Activated gamma-delta T cell treated with Interleukin-2 at 50 U/mL for 16 hours (primary cell): ENCODE data around the gene PCMTD2.
"Not testable (repeated sequence)": the region's sequence is repeated elsewhere in the genome, so short reads cannot be mapped to it uniquely, and the experiment has no call there.

Experiments
- DNase-seq: peaks from one replicate; pipeline ENCODE4 v3.0.0-alpha.2; 2020

PCMTD2 gene

DNA sequence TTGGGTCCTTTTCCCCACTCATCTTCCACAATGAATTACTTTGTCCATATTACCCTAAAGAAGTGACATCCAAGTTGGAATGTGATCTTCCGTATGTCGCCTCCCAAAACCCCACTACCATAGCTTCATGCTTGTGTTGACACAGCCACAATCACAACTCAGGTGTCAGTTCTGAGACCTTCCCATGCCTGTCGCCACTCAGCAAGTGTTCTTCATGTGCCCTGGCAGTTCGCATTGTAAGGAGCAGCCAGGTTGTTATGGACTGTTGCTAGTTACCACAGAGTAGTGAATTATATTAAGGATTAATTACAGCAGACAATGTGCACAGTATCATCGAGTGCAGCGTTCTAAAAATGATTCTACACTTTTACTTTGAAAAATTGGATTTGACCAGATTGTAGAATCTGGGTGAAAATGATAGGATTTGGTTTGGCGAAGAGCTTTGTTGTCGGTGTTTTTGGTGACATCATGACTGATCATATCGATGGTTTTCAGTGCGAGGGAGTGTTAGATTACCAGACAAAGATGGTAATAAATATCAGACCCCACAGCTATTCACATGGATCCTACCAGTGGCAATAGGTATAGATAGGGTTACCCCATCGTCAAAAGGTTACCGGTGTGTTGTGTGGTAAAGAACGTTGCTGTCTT lies 1.7 kb downstream of the PCMTD2 start:
- DNase-seq: no peak

GRCh38 chr20:64258071-64258823 lies 2.7 kb downstream of the PCMTD2 start:
- DNase-seq: no peak

GRCh38 chr20:64260239-64260638 lies 4.7 kb downstream of the PCMTD2 start:
- no peak for DNase-seq

DNA sequence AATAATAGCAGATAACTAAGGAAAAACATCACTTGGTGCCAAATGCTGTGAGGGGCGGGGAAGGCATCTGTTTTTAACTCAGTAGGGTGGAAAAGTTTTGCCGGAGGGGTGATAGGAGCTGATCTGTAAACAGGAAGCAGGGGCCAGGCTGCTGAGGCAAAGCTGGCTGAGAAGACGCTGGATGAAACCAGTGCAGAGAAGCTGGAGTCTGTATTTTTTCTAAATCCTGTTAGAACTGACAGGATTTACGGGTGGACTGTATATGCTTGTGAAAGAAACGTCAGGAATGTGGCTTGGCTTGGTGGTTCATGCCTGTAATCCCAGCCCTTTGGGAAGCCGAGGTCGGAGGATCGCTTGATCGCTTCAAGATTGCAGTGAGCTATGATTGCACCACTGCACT lies 5.6 kb downstream of the PCMTD2 start:
- no peak for DNase-seq

DNA sequence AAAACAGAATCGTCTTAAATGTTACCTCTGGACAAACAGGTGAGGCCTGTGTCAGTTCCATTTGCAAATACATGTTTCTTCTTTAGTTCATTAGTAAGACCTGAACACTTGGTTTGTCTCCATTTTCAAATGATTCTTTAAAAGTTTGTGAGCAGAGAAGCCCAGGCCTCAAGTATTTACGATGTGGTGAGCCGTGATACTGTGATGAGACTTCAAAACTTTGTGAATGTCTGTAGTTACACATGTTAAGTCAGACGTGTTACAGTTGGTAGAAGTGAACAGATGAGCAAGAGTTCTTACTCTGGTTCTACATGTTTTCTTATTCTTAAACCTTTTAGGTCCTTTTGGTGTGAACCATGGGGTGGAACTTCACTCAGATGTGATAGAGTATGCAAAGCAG lies 8.5 kb downstream of the PCMTD2 start:
- no peak for DNase-seq

DNA sequence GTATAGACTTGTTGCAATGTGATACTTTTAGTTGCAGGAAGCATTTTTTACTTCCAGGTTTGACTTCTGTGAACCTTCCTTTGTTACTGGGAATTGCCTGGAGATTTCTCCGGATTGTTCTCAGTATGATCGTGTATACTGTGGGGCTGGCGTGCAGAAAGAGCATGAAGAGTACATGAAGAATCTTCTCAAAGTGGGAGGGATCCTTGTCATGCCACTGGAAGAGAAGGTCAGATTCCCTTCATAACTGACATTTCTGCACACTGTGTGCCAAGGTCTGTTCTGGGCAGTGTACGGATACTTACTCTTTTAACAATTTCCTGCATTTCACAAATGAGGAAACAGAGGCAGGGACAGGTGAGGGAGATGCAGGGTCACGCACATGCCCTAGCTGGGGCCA lies 9.7 kb downstream of the PCMTD2 start:
- DNase-seq: no peak

DNA sequence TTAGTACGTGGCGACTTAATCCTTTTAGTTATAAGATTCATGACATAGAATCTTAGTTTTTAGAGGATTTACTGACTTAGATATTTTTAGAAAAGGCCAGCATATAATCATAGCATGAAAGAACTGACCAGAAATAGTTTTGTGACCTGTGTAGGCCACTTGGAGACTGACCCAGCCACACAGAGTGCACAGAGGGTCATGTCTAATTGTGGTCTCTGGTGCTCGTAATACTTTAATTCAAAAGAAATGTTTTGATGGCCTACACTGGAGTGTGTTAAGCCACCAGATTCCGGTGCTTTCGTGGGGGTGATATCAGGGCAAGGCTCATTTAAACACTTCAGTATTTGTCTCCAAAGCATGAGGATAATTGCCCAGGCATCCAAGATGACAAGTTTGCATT lies 11.4 kb downstream of the PCMTD2 start:
- DNase-seq: no peak

DNA sequence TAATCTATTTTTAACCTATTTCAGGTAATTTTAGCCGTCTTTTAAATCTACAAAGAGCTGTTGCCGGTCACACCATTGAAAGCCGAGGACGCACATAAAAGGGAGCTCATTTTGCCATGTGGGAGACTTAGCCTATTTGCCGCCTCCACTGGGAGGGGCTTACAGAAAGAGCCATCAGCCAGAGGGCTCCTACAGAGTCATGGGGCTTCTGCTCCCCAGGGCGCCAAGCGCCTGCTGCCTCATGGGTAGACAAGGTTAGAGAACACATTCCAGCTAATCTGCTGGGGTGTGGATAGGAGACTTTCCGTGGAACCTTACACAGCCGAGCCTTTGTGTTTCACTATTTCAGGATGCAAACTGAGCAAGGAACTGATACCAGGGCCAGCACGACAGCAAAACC lies 12.6 kb downstream of the PCMTD2 start:
- DNase-seq: no peak

GRCh38 chr20:64269604-64270411 lies 14.3 kb downstream of the PCMTD2 start:
- no peak for DNase-seq

DNA sequence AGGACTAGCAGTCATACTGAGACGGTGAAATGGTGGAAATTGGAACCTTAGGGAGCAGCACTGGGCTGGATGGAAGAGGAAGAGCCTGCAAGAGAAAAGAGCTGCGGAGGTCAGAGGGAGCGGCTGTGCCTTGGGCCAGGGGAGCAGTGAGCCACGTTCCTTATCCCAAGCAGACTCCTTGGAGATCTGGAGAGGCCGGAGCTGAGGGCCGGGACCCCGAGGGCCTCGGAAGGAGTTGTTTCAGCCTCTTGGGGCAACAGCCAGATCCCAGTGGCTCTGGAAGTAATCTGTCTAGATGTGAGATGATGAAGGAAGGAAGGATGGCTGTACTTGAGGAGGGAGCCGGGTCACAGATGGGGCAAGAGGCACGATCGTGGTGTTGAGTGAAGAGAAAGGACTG lies 16.1 kb downstream of the PCMTD2 start:
- no peak for DNase-seq

DNA sequence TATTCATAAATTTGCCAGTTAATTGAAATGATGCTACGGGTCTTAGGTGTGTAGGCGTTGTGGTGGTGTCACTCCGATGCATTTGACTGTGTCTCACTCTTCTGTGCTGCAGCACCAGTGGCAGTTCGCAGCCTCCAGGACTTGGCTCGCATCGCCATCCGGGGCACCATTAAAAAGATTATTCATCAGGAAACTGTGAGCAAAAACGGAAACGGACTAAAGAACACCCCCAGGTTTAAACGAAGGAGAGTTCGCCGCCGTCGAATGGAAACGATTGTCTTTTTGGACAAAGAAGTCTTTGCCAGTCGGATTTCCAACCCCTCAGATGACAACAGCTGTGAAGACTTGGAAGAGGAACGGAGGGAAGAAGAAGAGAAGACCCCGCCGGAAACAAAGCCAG lies 17.6 kb downstream of the PCMTD2 start:
- DNase-seq: no peak

- no peak for DNase-seq
Measured at GRCh38 chr20:64276817-64277216, 21.3 kb downstream of the PCMTD2 start.

DNA sequence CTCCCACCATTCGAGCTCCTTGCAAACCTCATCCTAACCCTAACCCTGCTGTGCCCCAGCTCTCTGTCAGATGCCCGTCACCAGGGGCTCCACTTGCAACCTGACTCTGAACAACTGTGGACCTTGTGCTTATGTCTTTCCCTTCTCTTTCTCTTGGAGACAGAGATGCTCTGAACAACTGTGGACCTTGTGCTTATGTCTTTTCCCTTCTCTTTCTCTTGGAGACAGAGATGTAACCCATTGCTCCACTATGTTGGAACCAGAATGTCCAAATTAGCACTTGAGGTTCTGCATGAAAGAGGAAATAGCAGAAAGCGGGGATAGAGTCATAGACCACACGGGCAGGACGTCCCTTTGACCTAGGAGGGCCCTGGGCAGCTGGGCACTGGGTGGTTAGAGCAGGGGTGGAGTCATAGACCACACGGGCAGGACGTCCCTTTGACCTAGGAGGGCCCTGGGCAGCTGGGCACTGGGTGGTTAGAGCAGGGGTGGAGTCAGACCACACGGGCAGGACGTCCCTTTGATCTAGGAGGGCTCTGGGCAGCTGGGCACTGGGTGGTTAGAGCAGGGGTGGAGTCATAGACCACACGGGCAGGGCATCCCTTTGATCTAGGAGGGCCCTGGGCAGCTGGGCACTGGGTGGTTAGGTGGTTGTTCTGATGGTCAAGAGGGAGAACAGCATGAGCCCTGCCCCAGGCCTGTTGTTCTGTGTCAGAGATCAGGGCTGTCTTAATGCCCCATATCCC lies 22.2 kb downstream of the PCMTD2 start:
- DNase-seq: no peak

GRCh38 chr20:64278317-64278681 lies 22.8 kb downstream of the PCMTD2 start:
- no peak for DNase-seq

DNA sequence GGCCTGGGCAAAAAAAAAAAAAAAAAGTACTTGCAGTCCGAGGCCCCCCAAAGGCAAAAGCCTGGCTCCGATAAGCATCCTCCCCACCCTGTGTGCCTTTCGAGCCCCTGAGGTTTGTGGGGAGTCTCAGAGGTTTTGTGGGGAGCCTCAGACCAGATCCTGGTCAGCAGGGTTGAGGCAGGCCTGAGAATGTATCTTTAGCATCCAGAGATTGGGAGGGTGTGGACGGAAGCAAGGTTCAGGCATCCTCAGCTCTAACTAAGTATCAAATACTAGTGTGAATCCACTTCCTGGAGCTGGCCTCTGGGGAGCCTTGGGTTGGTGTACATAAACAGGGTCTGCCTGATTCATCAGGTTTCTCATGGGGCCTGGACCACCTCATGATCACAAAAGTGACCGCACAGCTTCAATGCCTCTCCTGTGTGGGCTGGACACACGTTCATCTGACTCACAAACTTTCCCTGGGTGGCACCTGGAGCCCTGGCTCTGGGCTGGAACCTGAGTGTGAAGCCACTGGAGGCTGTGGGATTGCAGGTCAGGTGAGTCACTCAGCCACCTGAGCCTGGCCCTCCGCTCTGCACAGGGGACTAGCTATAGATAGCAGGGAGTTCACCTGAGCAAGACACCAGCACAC lies 24.4 kb downstream of the PCMTD2 start:
- no peak for DNase-seq

- DNase-seq: no peak
Measured at GRCh38 chr20:64280460-64280843, 24.9 kb downstream of the PCMTD2 start.

DNA sequence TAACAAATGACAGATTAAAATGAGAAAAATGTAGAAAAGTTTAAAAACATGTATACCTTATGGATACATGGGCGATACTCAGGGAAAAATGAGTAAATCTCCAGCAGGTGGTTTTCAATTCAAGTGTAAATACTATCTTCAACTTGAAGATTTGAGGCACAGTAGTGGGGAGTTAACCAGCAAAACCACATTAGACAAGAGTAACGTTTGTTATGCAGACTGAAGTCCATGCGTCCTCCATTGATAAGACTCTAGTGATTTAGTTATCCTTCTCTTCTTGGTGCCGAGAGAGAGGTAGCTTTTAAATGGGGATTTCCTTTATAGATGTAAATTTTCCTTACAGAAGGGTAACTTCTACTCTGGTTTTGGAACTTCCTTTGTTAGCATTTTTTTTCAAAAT lies 28.1 kb downstream of the PCMTD2 start:
- no peak for DNase-seq

DNA sequence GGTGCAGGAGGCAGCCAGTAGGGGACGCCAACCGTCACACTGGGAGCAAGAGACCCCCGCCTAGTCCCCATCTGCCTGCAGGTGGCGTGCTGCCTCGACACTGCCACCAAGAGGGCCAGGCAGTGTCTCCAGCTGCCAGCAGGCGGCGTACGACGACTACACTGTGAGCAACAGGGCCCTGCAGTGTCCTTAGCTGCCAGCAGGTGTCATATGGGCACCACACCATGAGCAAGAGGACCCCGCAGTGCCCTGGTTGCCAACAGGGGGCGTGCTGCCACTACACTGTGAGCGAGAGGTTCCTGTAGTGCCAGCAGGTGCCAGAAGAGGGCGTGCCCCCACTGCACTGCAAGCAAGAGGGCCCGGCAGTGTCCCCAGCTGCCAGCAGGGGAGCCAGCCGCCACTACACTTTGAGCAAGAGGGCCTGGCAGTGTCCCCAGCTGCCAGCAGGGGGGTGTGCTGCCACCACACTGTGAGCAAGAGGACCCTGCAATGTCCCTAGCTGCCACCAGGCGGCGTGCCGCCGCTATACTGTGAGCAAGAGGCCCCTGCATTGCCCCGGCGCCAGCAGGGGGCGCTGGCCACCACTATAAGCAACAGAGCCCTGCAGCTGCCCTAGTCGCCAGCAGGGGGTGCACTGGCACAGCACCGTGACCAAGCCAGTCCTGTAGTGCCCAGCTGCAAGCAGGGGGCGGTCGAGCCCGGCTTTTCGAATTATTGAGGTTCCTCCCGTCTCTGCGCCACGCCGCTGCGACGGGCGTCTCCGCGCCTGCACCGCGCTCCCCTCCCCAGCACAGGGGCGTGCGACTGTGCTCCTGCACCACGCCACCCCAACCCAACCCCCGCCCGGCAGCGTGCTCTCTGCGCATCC lies 30.3 kb downstream of the PCMTD2 start:
- peak; percentile 52 for DNase-seq

DNA sequence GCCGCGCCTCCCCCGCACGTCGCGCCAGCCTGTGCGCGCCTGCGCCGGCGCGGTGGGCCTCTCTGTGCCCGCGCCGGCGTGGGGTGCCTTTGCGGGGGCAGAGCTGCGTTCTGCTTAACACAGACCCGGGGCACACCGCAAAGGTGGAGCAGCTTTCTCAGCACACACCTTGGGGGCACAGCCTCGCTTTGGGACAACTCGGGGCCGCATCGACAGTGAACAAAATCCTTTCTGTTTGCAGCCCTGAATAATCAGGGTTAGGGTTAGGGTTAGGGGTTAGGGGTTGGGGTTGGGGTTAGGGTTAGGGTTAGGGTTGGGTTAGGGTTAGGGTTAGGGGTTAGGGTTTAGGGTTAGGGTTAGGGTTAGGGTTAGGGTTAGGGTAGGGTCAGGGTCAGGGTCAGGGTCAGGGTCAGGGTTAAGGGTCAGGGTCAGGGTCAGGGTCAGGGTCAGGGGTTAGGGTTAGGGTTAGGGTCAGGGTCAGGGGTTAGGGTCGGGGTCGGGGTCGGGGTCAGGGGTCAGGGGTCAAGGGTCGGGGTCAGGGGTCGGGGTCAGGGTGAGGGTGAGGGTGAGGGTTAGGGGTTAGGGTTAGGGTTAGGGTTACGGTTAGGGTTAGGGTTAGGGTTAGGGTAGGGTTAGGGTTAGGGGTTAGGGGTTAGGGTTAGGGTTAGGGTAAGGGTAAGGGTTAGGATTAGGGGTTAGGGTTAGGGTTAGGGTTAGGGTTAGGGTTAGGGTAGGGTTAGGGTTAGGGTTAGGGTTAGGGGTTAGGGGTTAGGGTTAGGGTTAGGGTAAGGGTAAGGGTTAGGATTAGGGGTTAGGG lies 31.1 kb downstream of the PCMTD2 start:
- DNase-seq: not testable (repeated sequence)

DNA sequence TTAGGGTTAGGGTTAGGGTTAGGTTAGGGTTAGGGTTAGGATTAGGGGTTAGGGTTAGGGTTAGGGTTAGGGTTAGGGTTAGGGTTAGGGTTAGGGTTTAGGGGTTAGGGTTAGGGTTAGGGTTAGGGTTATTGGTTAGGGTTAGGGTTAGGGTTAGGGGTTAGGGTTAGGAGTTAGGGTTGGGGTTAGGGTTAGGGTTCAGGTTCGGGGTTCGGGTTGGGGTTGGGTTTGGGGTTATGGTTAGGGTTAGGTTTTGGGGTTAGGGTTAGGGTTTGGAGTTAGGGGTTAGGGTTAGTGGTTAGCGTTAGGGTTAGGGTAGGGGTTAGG lies 31.7 kb downstream of the PCMTD2 start:
- DNase-seq: not testable (repeated sequence)

- DNase-seq: not testable (repeated sequence)
Measured at GRCh38 chr20:64292167-64292566, 36.6 kb downstream of the PCMTD2 start.
